HUDEP-2 (cell line): ENCODE data around the gene CAMTA1.

Experiments used
- DNase-seq, 76 experiments: peaks; one replicate each; lab custom pipeline; 2025; ENCODE audit not compliant: unreplicated experiment in 76 of 76; lab: John Stamatoyannopoulos, UW

CAMTA1 gene

GRCh38 chr1:7346070-7346596 is 560.9 kb downstream of the CAMTA1 start:
- no peak for DNase-seq

GRCh38 chr1:7346600-7347570 is 561.6 kb downstream of the CAMTA1 start:
- DNase-seq: no peak

- no peak for DNase-seq
These were observed 562.8 kb downstream of the CAMTA1 start for GRCh38 chr1:7348073-7348472.

GRCh38 chr1:7348580-7348979 is 563.3 kb downstream of the CAMTA1 start:
- no peak for DNase-seq

- DNase-seq: no peak
These were observed 565.5 kb downstream of the CAMTA1 start for GRCh38 chr1:7350804-7351203.

GRCh38 chr1:7351649-7352048 is 566.4 kb downstream of the CAMTA1 start:
- no peak for DNase-seq

- DNase-seq: no peak
These were observed 567.1 kb downstream of the CAMTA1 start for GRCh38 chr1:7352364-7352763.

- no peak for DNase-seq
These were observed 567.7 kb downstream of the CAMTA1 start for GRCh38 chr1:7352974-7353373.

- no peak for DNase-seq
These were observed 570.4 kb downstream of the CAMTA1 start for GRCh38 chr1:7355646-7356045.

GRCh38 chr1:7356079-7356478 is 570.8 kb downstream of the CAMTA1 start:
- DNase-seq: no peak

- DNase-seq: no peak
These were observed 573.2 kb downstream of the CAMTA1 start for GRCh38 chr1:7358425-7358824.

- DNase-seq: no peak
These were observed 575.3 kb downstream of the CAMTA1 start for GRCh38 chr1:7360526-7360925.

GRCh38 chr1:7362947-7363346 is 577.7 kb downstream of the CAMTA1 start:
- DNase-seq: no peak

GRCh38 chr1:7363450-7363849 is 578.2 kb downstream of the CAMTA1 start:
- DNase-seq: no peak

GRCh38 chr1:7365706-7366105 is 580.5 kb downstream of the CAMTA1 start:
- no peak for DNase-seq

- DNase-seq: no peak
These were observed 581.2 kb downstream of the CAMTA1 start for GRCh38 chr1:7366286-7366954.

GRCh38 chr1:7366955-7367665 is 581.9 kb downstream of the CAMTA1 start:
- no peak for DNase-seq

GRCh38 chr1:7369866-7370265 is 584.6 kb downstream of the CAMTA1 start:
- DNase-seq: no peak

- no peak for DNase-seq
These were observed 586.7 kb downstream of the CAMTA1 start for GRCh38 chr1:7371926-7372325.

GRCh38 chr1:7372477-7373120 is 587.3 kb downstream of the CAMTA1 start:
- DNase-seq: no peak

- DNase-seq: no peak
These were observed 588.0 kb downstream of the CAMTA1 start for GRCh38 chr1:7373251-7373650.
